Measurements from ENCODE around the gene TOX2. TPM values are rescaled to one million over a fixed set of nuclear protein-coding genes. Genes with fewer than 3 reads are reported as not detected.

The TOX2 gene
- total RNA-seq, 4 donors from 2014 or later: 0.20 to 0.42 TPM; not detected in 2

- TF ChIP-seq CTCF (IDR thresholded peaks at IDR 0.05 in 4 of 5, conservative IDR thresholded peaks at IDR 0.05 in 1 of 5): no peak
- TF ChIP-seq POLR2A (IDR thresholded peaks at IDR 0.05): no peak
- intact Hi-C loops (cut with DNase I; ENCODE audit: low total_unique reads) (no loop called here), in situ Hi-C loops (cut with MboI; ENCODE audit: low sequenced_read_pairs in 4 of 4) (no loop called here)
- no peaks in the 10 kb centered on the region for H3K36me3 ChIP-seq
- no peak overlapping the region for H3K27ac ChIP-seq
- DNase-seq (no peak), ATAC-seq (no peak)
- peaks cover 8 to 11% of the 10 kb centered on the region in 2 donors for H3K4me1 ChIP-seq
- peaks cover 5 to 6% (median 6%) of the 10 kb centered on the region in 3 donors for H3K27me3 ChIP-seq
- no peaks in the 10 kb centered on the region for H3K9me3 ChIP-seq
- no peak overlapping the region for H3K4me3 ChIP-seq
These were observed 101.1 kb downstream of the TOX2 start for GRCh38 chr20:44015733-44016103.

GRCh38 chr20:44016525-44016924, 101.9 kb downstream of the TOX2 start:
- peaks cover 8 to 11% of the 10 kb centered on the region in 2 donors for H3K4me1 ChIP-seq
- TF ChIP-seq POLR2A (IDR thresholded peaks at IDR 0.05) (no peak), CTCF (IDR thresholded peaks at IDR 0.05 in 4 of 5, conservative IDR thresholded peaks at IDR 0.05 in 1 of 5) (no peak)
- in situ Hi-C loops (cut with MboI; ENCODE audit: low sequenced_read_pairs in 4 of 4): no loop called here
- intact Hi-C loops (cut with DNase I; ENCODE audit: low total_unique reads): no loop called here
- peaks cover 5 to 6% (median 6%) of the 10 kb centered on the region in 3 donors for H3K27me3 ChIP-seq
- no peak overlapping the region for H3K27ac ChIP-seq
- H3K4me3 ChIP-seq: no peak overlapping the region
- DNase-seq: no peak
- no peaks in the 10 kb centered on the region for H3K9me3 ChIP-seq
- no peak for ATAC-seq
- no peaks in the 10 kb centered on the region for H3K36me3 ChIP-seq

- TF ChIP-seq POLR2A (IDR thresholded peaks at IDR 0.05) (no peak), CTCF (IDR thresholded peaks at IDR 0.05 in 4 of 5, conservative IDR thresholded peaks at IDR 0.05 in 1 of 5) (no peak)
- no peak for DNase-seq
- no peaks in the 10 kb centered on the region for H3K9me3 ChIP-seq
- no peak overlapping the region for H3K4me3 ChIP-seq
- peaks cover 8 to 11% of the 10 kb centered on the region in 2 donors for H3K4me1 ChIP-seq
- H3K27me3 ChIP-seq: peaks cover 5 to 6% (median 6%) of the 10 kb centered on the region in 3 donors
- no peak overlapping the region for H3K27ac ChIP-seq
- in situ Hi-C loops (cut with MboI; ENCODE audit: low sequenced_read_pairs in 4 of 4): no loop called here
- H3K36me3 ChIP-seq: no peaks in the 10 kb centered on the region
- intact Hi-C loops (cut with DNase I; ENCODE audit: low total_unique reads): no loop called here
- no peak for ATAC-seq
These were observed 102.6 kb downstream of the TOX2 start for GRCh38 chr20:44017211-44017610.

- H3K4me1 ChIP-seq: peaks cover 8 to 11% of the 10 kb centered on the region in 2 donors
- TF ChIP-seq CTCF (IDR thresholded peaks at IDR 0.05 in 4 of 5, conservative IDR thresholded peaks at IDR 0.05 in 1 of 5) (no peak), POLR2A (IDR thresholded peaks at IDR 0.05) (no peak)
- no peak overlapping the region for H3K27ac ChIP-seq
- intact Hi-C loops (cut with DNase I; ENCODE audit: low total_unique reads) (no loop called here), in situ Hi-C loops (cut with MboI; ENCODE audit: low sequenced_read_pairs in 4 of 4) (no loop called here)
- no peaks in the 10 kb centered on the region for H3K36me3 ChIP-seq
- ATAC-seq (no peak), DNase-seq (no peak)
- H3K27me3 ChIP-seq: peaks cover 5 to 6% (median 6%) of the 10 kb centered on the region in 3 donors
- no peak overlapping the region for H3K4me3 ChIP-seq
- H3K9me3 ChIP-seq: no peaks in the 10 kb centered on the region
These were observed 103.2 kb downstream of the TOX2 start for GRCh38 chr20:44017905-44018258.

All from gastrocnemius medialis (tissue), 4 donors.